Right lobe of liver (tissue), 6 donors: ENCODE results near the gene NLRC5. TPM values are rescaled to one million over a fixed set of nuclear protein-coding genes. Genes with fewer than 3 reads are reported as not detected.

ENCODE experiments used
- ATAC-seq, 4 donors: fragments of 200-7000 bp; cut with Tn5 transposase; one replicate each; pipeline ENCODE4 v1.9.1; 2020; ENCODE audit warnings: mild to moderate bottlenecking in 4 of 4, moderate library complexity in 4 of 4
- DNase-seq, 3 donors: peaks; one replicate each; pipeline ENCODE4 v3.0.0-alpha.2; 2020
- H3K27ac ChIP-seq, 3 donors: fragments of 200-600 bp; one replicate each; pipeline ENCODE4 v1.8.0; 2022
- H3K27me3 ChIP-seq, 2 donors: fragments of 200-600 bp; one replicate each; pipeline ENCODE4 v1.8.0; 2022
- H3K36me3 ChIP-seq, 4 donors: fragments of 200-600 bp; sonication (generic) in 1 of 4; one replicate each; pipeline versions ENCODE4 v1.5.1 to v1.8.0; 2017 to 2022; ENCODE audit warnings: control low read depth in 1 of 4
- H3K4me1 ChIP-seq, 4 donors: fragments of 200-600 bp; sonication (generic) in 1 of 4; one replicate each; pipeline versions ENCODE4 v1.5.1 to v1.8.0; 2017 to 2022; ENCODE audit warnings: control low read depth in 1 of 4
- H3K4me3 ChIP-seq, 3 donors: fragments of 200-600 bp; one replicate each; pipeline ENCODE4 v1.8.0; 2022
- H3K9me3 ChIP-seq, 4 donors: fragments of 200-600 bp; sonication (generic) in 1 of 4; one replicate each; pipeline versions ENCODE4 v1.5.1 to v1.8.0; 2017 to 2022; ENCODE audit warnings: control low read depth in 1 of 4
- CTCF ChIP-seq, 4 donors: fragments of 200-600 bp in 3 of 4; fragments of 450-650 bp in 1 of 4; IDR thresholded peaks; one replicate each; pipeline versions ENCODE4 v1.5.1 to v1.8.0; 2016 to 2022; ENCODE audit warnings: antibody characterized with exemption in 4 of 4, mild to moderate bottlenecking in 2 of 4
- POLR2A ChIP-seq: fragments of 450-650 bp; IDR thresholded peaks from one replicate; pipeline ENCODE4 v1.6.1; 2017; ENCODE audit warnings: antibody characterized with exemption, mild to moderate bottlenecking
- WGBS: methylation state at CpG from one replicate; pipeline ENCODE4 v1.1.6; 2018; ENCODE audit warnings: low coverage, low lambda C conversion rate; ENCODE audit not compliant: insufficient coverage; ENCODE audit errors: missing lambda C conversion rate; 5-methylcytosine and 5-hydroxymethylcytosine counted together
- intact Hi-C, 2 donors: fragments of 100-400 bp; cut with DNase I; formaldehyde crosslinking; loops; one replicate each; pipeline versions ENCODE4 v1.11.2 to v1.14.1; 2022
- total RNA-seq, 6 experiments: library from RNA; depleted of rRNA in 2 of 6; stranded (reverse); fragments of >200 nt in 2 of 6; fragmentation: NEBNext Ultra II Directional in 3 of 6; extraction: Animal tissue kit (Norgen Biotek cat#: 25700) in 3 of 6; gene quantifications; one replicate each; pipeline versions ENCODE4 v1.1.0 to v1.2.4, GENCODE V29; 2016 to 2023
- donor health status: DM: no; HTN: yes; CAD: no.
- donor health status: DM: no; HTN: no; CAD: no.
- donor health status: DM: no; HTN: no; CAD: no.
- donor health status: DM: no; HTN: yes; CAD: no.
- donor health status: DM: no; HTN: yes; CAD: no.

The NLRC5 gene
- total RNA-seq, 6 experiments from 2014 or later: 4.6 to 25.2 (median 13.3) TPM

- WGBS: no CpG with 5 or more reads among the region's 5 CpGs
These were observed 124.3 kb downstream of the NLRC5 start for GRCh38 chr16:57113664-57114063.

GRCh38 chr16:57115168-57115513 lies 125.8 kb downstream of the NLRC5 start:
- WGBS: 36% methylated on average over 3 of the region's 10 CpGs
- Histone ChIP-seq H3K27ac (no peak overlapping the region), H3K4me1 (no peaks in the 10 kb centered on the region), H3K27me3 (no peaks in the 10 kb centered on the region), H3K36me3 (no peaks in the 10 kb centered on the region), H3K9me3 (no peaks in the 10 kb centered on the region), H3K4me3 (no peak overlapping the region)
- TF ChIP-seq CTCF (IDR thresholded peaks at IDR 0.05) (no peak), POLR2A (no peak)
- no peak for ATAC-seq
- intact Hi-C loops: no loop called here
- no peak for DNase-seq

More at GRCh38 chr16:57113664-57114063, 124.3 kb downstream of the NLRC5 start:
- no peak for TF ChIP-seq CTCF (IDR thresholded peaks at IDR 0.05)
- H3K9me3 ChIP-seq: no peaks in the 10 kb centered on the region
- H3K4me1 ChIP-seq: no peaks in the 10 kb centered on the region
- no peak overlapping the region for H3K27ac ChIP-seq
- H3K27me3 ChIP-seq: no peaks in the 10 kb centered on the region
- intact Hi-C loops: no loop called here
- no peaks in the 10 kb centered on the region for H3K36me3 ChIP-seq
- DNase-seq: no peak
- no peak for ATAC-seq
- H3K4me3 ChIP-seq: no peak overlapping the region

GRCh38 chr16:57115514-57116182 lies 126.3 kb downstream of the NLRC5 start:
- TF ChIP-seq POLR2A (no peak), CTCF (IDR thresholded peaks at IDR 0.05) (no peak)
- intact Hi-C loops: no loop called here
- Histone ChIP-seq H3K9me3 (no peaks in the 10 kb centered on the region), H3K4me3 (no peak overlapping the region), H3K4me1 (no peaks in the 10 kb centered on the region), H3K27me3 (no peaks in the 10 kb centered on the region), H3K27ac (no peak overlapping the region), H3K36me3 (no peaks in the 10 kb centered on the region)
- 53% methylated on average over 5 of the region's 25 CpGs for WGBS
- peak in 2 of 3 donors; percentile 64 to 70 for DNase-seq
- peak; percentile 72 to 88 (median 78) for ATAC-seq

GRCh38 chr16:57118461-57119084 lies 129.2 kb downstream of the NLRC5 start:
- H3K27me3 ChIP-seq: no peaks in the 10 kb centered on the region
- TF ChIP-seq POLR2A (no peak), CTCF (IDR thresholded peaks at IDR 0.05) (no peak)
- WGBS: 100% methylated on average over 2 of the region's 2 CpGs
- ATAC-seq (no peak), DNase-seq (no peak)
- no peaks in the 10 kb centered on the region for H3K9me3 ChIP-seq
- no peak overlapping the region for H3K4me3 ChIP-seq
- H3K36me3 ChIP-seq: no peaks in the 10 kb centered on the region
- intact Hi-C loops: no loop called here
- no peak overlapping the region for H3K27ac ChIP-seq
- no peaks in the 10 kb centered on the region for H3K4me1 ChIP-seq
